T47D (cell line): ENCODE data around the gene PPFIA2.
"Not testable (repeated sequence)": the region's sequence is repeated elsewhere in the genome, so short reads cannot be mapped to it uniquely, and the experiment has no call there.

Experiments used
- DNase-seq, 2 experiments: peaks; one replicate each; pipeline versions ENCODE4 v3.0.0 to v3.0.0-alpha.2; 2011 to 2012; ENCODE audit warnings: low read depth in 1 of 2, low spot score in 1 of 2
- JUND ChIP-seq: IDR thresholded peaks from 2 replicates; pipeline ENCODE4 v1.6.1; 2012; ENCODE audit warnings: low read depth
- in situ Hi-C: cut with HindIII; loops from 2 replicates; pipeline ENCODE4 v1.10.0; 2016; ENCODE audit warnings: low sequenced_read_pairs, low pct_unique_long_range_greater_than_20kb

PPFIA2 gene

DNA sequence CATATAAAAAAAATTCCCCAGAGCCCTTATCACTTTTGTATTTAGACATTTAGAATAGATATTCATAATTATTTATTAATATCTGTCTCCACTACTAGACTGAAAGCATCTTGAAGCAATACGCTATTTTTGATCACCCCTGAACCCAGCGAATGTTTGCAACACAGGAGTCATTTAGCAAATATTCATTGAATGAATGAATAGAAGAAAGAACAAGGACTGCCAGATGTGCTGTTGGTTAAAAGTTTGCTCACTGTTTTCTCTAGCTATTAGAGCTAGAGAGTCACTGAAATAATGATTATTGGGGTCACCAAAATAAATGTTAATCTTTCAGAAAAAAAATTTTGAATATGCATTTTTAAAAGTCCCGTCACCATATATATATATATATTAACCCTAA, 506.9 kb downstream of the PPFIA2 start:
- in situ Hi-C loops, result no loop called here
- no peak for TF ChIP-seq JUND
- DNase-seq, result no peak

DNA sequence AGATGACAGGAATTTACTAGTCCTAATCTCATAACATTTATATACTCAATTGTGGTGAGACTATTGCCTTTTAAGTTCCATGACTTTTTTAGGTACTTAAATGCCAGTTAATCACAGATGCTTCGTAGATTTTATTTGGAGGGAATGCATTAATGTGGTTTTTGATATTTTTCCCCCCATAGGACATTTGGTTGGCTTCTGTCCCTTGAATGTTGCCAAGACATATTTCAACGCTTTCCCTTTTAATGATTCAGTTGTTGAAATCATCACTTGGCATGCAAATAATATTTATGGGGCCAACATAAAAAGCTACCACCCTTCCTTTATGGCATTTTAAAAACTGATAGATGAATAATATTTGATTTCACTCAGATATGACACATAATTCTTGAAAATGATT, 509.2 kb downstream of the PPFIA2 start:
- in situ Hi-C loops, result no loop called here
- DNase-seq, result no peak
- no peak for TF ChIP-seq JUND

DNA sequence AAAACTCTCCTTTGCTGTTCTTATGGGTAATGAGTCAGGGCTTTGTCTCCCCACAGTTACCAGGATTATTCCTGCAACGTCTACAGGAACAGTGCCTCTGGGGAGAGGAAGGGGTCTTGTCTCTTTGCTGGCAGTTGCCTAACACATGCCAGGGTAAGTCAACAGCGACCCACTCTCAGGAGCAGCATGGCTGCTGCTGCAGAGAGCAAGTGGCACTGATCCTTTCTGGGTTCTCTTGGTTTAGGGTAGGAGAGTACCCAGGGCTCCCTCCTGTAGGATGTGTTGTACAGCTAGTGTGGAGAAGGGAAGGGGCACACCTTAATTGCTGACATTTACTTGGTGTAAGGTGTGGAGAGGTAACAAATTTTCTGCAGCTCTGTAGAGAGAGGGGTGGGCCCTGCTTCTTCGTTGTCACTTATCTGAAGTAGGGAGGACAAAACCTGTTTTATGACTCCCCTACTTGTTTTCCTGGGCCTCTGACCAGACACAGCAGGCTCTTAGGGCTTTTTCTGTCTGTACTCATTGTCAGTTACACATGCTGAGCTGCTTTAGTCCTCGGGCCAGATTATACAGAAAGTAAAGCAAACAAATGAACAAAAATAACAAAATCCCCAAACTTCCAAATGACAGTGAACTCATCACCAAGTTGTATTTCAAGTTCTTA, 513.1 kb downstream of the PPFIA2 start:
- no peak for DNase-seq
- no peak for TF ChIP-seq JUND
- in situ Hi-C loops, result no loop called here

DNA sequence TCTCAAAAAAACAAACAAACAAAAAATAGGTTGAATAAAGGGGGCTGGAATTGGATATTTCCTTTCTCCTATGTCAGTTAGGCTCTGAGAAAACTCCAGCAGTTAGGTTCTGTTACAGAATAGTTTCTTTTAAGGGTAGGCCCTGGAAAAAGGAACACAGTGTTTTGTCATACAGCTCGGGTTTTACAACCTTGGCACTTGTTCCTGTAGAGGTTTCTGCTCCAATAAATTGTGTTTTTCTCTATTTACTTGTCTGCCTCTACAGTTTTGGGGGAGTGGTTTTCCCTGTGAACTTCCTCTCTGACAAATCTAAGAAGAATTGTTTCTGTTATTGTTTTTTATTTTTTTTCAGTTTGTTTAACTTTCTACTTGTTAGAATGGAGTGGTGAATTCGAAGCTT, 513.7 kb downstream of the PPFIA2 start:
- no peak for DNase-seq
- TF ChIP-seq JUND, result no peak
- in situ Hi-C loops, result no loop called here

DNA sequence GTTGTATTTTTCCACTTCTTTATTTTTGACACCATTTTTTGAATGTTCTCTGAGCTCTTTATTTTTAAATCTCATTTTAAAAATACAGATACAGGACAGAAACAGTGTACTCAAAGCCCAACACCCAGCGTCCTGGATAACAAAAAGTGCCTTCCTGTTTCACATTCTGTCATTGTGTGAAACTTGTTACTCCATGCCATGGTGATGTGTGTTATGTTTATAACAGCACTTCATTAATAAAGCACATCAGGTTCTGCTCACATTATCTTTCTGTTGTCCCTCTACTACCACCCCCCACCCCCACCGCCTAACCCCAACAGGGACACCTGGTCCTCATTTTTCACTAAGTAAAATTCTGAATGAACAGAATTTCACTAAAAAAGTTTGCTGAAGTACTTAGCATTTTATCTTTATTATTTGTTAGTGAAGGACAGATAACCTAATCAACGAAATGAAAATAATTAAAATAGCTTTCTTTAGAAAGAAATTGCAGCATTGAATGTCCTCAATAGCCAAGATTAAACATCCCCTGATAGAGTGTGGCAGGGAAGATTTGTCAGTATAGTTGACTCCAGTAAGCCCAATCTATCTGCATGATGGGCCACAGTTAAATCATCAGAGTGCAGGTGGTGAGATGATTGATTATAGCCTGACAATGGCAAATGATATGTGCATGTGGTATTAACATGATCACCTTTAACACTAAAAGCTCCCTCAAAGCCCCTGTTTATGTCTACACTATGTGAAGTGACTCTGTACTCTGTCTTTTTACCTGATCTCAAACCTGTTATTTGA, 527.4 kb downstream of the PPFIA2 start:
- TF ChIP-seq JUND, result no peak
- in situ Hi-C loops, result no loop called here
- DNase-seq, result no peak

DNA sequence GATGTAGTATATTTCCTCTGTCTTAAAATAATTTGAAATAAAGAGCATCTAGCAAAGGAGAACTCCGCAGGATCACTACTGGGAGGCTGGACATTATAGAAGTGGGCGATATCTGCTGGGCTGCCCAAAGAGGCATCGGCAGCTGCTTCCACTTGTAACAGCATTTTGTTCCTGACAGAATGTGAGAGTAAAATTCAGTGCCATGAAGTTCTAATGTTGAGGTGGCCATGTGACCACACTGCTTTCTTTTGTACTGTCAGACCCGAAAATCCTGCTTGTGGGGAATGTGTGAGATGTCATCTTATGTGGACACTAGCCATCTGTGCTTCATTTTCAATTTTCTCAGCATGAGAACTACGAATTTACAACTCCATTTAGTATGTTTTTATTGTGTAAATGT, 529.4 kb downstream of the PPFIA2 start:
- peak in 1 of 2 experiments; percentile 89 for DNase-seq
- in situ Hi-C loops, result no loop called here
- TF ChIP-seq JUND, result no peak

DNA sequence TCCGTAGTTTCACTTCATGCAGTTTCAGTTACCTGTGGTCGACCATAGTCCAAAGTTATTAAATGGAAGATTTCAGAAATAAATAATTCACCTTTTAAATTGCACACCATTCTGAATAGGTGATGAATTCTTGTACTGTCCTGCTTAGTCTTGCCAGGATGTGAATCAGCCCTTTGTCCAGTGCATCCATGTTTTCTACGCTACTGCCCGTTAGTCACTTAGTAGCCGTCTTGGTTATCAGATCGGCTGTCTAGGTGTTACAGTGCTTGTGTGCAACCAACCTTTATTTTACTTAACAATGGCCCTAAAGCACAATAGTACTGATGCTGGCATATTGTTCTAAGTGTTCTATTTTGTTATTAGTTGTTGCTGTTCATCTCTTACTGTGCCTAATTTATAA, 534.5 kb downstream of the PPFIA2 start:
- in situ Hi-C loops, result no loop called here
- no peak for TF ChIP-seq JUND
- DNase-seq, result no peak

DNA sequence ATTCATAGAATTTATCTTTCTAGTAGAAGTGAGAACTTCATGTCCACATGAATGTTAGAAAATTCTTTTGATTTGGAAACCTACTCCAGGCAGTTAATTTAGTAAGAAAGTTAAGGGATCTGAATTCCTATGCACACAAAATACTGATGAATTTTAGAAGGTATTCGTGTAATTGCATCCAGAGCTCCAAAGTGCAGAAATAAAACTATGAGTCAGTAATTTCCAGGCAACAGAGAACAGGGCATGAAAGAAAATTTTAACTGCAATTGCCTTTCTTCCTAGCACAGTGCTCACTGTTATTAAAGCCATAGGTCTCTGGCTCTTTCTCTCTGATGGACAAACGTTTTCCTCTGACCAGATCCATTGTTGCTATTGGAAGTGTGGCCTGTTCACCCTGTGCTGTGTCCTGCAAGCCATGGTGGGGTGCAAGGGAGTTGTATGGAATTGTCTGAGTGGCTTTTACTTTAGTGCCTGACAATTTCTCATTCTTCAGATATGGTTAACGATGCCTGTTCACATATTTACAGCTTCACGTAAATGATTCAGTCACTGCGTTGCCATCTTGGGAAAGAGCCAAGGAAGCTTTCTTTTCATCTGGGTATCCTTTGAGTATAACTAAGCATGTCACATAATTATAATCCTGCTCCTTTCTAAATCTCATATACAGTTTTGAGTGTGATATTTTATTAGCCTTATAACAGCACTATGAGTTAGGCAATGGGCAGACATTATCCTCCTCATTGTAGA, 536.1 kb downstream of the PPFIA2 start:
- in situ Hi-C loops, result no loop called here
- no peak for DNase-seq
- TF ChIP-seq JUND, result no peak

DNA sequence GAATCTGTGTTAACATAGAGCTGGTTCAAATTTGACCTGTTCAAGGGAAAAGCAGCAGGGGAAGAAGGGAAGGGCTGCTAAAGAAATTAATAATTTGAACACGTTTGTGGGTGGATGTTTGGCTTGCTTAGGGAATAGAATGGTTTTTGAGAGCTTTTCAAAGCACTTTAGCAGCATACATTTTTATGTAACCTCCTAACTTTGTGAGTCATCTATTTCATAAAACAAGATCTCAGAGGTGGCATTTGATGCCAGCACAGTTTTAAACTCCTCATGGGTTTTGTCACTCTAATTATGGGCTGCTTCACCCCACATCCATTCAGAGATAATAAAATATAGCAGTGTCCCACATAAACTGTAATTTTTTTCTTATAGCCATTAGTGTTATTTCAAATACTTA, 537.5 kb downstream of the PPFIA2 start:
- DNase-seq, result no peak
- in situ Hi-C loops, result no loop called here
- no peak for TF ChIP-seq JUND

DNA sequence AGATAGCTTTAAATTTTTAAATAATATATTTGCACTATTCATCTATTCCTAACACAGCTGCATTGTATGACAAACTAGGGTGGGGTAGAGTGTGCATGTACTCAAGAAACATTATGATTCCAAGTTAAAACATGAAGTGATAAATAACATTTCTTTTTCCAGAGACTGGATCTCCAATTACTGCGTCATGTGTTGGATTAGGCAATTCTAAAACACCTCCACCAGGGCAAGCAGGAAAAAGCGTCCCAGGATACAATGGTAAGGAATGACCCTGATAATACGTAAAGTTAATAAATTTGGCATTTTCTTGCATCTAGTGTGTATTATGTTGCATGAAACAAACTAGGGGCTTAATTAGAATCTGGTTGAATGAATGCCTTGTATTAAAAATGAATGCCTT, 542.4 kb downstream of the PPFIA2 start:
- in situ Hi-C loops, result no loop called here
- DNase-seq, result no peak
- no peak for TF ChIP-seq JUND

DNA sequence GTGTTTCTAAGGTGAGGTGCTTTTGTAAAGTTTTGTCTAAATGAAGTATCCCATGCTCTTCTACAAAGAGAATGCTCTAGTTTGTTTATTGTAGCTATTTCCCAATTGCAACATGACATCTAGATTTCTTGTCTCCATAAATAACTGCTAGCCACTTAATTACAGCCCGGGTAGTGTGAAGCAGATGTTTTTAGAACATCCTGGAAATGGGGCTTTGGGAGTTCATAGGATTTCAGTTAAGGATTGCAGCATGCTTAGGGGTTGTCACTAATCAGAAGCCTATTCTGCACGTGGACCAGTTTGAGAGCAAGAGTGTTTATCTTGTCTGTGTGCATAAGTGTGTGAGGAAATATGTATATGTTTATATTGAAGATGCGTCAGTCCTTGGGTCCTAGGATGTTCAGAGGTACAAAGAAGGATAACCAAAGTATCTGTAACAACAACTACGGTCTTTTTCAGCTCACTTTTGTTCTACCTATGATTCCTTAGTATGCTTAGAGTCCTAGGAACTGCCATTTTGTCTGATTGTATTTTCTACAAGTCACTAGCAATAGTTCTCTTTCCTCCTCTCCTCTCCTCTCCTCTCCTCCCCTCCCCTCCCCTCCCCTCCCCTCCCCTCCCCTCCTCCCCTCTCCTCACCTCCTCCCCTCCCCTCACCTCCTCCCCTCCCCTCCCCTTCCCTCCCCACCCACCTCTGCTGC, 546.0 kb downstream of the PPFIA2 start:
- TF ChIP-seq JUND, result no peak
- DNase-seq, result no peak
- in situ Hi-C loops, result no loop called here

DNA sequence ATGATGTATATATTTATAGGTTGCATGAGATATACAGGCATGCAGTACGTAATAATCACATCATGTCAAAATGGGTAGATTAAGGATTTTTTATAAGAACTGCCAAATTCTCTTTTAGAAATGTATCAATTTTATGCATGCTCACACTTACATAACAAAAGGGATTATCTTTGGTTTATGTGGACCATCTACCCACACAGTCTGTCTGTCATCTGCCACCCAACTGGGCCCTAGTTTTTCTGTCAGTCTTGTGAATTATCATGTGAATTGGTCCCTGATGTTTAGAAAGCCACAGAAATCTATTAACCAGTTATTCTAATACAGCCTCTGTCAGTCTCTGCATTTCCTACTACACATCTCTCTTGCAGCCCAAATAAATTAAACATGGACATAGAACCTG, 547.8 kb downstream of the PPFIA2 start:
- TF ChIP-seq JUND, result no peak
- DNase-seq, result no peak
- in situ Hi-C loops, result no loop called here

DNA sequence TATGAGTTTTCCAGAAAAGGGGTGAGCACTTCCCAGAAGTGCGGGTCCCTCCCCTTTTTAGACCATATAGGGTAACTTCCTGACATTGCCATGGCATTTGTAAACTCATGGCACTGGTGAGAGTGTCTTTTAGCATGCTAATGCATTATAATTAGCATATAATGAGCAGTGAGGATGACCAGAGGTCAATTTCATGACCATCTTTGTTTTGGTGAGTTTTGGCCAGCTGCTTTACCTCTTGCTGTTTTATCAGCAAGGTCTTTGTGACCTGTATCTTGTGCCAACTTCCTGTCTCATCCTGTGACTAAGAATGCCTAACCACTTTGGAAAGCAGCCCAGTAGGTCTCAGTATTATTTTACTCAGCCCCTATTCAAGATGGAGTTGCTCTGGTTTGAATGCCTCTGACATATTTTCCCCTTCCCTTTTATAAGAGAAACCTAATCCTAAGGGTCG, 549.4 kb downstream of the PPFIA2 start:
- in situ Hi-C loops, result not testable (repeated sequence)
- DNase-seq, result peak in 1 of 2 experiments; percentile 14
